Esophagus squamous epithelium (tissue), 5 donors: Measurements from ENCODE around the gene OR14J1. TPM values are rescaled to one million over a fixed set of nuclear protein-coding genes. Genes with fewer than 3 reads are reported as not detected.
"Not testable (repeated sequence)": the region's sequence is repeated elsewhere in the genome, so short reads cannot be mapped to it uniquely, and the experiment has no call there.

ENCODE experiments used
- DNase-seq: peaks from one replicate; lab custom pipeline; 2025; lab: John Stamatoyannopoulos, UW
- H3K27ac ChIP-seq, 4 donors: fragments of 200-600 bp; sonication (generic); one replicate each; pipeline ENCODE4 v1.5.1; 2016 to 2019; ENCODE audit warnings: mild to moderate bottlenecking in 1 of 4
- H3K27me3 ChIP-seq, 4 donors: fragments of 200-600 bp; sonication (generic); 1 replicate in 3 of 4; 2 replicates in 1 of 4; pipeline versions ENCODE4 v1.5.1 to v1.6.0; 2017 to 2021; ENCODE audit warnings: antibody characterized with exemption in 1 of 4
- H3K36me3 ChIP-seq, 3 donors: fragments of 200-600 bp; sonication (generic); one replicate each; pipeline ENCODE4 v1.5.1; 2016 to 2019
- H3K4me1 ChIP-seq, 3 donors: fragments of 200-600 bp; sonication (generic); one replicate each; pipeline ENCODE4 v1.5.1; 2017 to 2019
- H3K4me3 ChIP-seq, 4 donors: fragments of 200-600 bp; sonication (generic); 1 replicate in 3 of 4; 2 replicates in 1 of 4; pipeline ENCODE4 v1.5.1; 2016 to 2019; ENCODE audit warnings: mild to moderate bottlenecking in 2 of 4, moderate library complexity in 1 of 4
- H3K9me3 ChIP-seq, 3 donors: fragments of 200-600 bp; sonication (generic); one replicate each; pipeline ENCODE4 v1.5.1; 2016 to 2019
- POLR2A ChIP-seq, 4 donors: fragments of 450-650 bp; IDR thresholded peaks; one replicate each; pipeline ENCODE4 v1.6.1; 2017; ENCODE audit warnings: antibody characterized with exemption in 4 of 4, mild to moderate bottlenecking in 4 of 4, moderate library complexity in 3 of 4
- WGBS, 2 donors: methylation state at CpG; one replicate each; pipeline ENCODE4 v1.1.5; 2018; 5-methylcytosine and 5-hydroxymethylcytosine counted together
- intact Hi-C: fragments of 100-400 bp; cut with DNase I; formaldehyde crosslinking; loops from one replicate; pipeline ENCODE4 v1.15.0; 2022
- total RNA-seq, 4 donors: library from RNA; depleted of rRNA; stranded (reverse); fragments of >200 nt; gene quantifications; one replicate each; pipeline ENCODE4 v1.1.0, GENCODE V29; 2016
- TF ChIP-seq, protein P1 (sequence below), 6 experiments: fragments of 450-650 bp in 4 of 6; fragments of 200-600 bp in 2 of 6; sonication (generic) in 2 of 6; IDR thresholded peaks; one replicate each; pipeline ENCODE4 v1.5.1; 2016 to 2019; ENCODE audit warnings: antibody characterized with exemption in 6 of 6, mild to moderate bottlenecking in 4 of 6, moderate library complexity in 4 of 6
- donor health status: DM: yes; HTN: yes; CAD: no.

The OR14J1 gene
- total RNA-seq, 4 donors from 2014 or later = not detected

DNA sequence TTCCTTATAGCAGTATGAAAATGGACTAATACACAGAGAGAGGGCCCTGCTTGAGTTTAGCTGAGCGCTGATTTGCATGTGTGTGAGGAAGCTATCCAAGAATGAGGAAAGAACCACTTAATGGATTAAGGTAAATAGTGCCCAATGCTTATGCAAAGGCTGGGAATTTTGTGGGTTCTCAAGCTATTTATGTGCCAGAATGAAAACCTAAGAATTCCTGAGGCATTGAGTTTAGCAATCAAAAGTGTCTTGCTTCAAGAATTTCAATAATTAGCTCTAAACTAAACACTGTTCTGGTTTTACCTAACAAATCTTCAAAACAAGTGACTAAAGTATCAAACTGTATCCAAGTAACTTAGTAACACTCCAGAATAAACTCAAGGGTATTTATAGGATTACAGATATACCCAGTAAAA lies 7.0 kb upstream of the OR14J1 start:
- Histone ChIP-seq H3K4me3 (no peak overlapping the region), H3K27me3 (no peaks in the 10 kb centered on the region), H3K4me1 (no peaks in the 10 kb centered on the region), H3K9me3 (no peaks in the 10 kb centered on the region), H3K36me3 (no peaks in the 10 kb centered on the region), H3K27ac (no peak overlapping the region)
- 80 to 89% methylated on average over 1 of the region's 1 CpG for WGBS, 2 donors
- DNase-seq = no peak
- intact Hi-C loops = no loop called here
- no peak for TF ChIP-seq POLR2A (IDR thresholded peaks at IDR 0.05)
- TF ChIP-seq, protein P1, sequence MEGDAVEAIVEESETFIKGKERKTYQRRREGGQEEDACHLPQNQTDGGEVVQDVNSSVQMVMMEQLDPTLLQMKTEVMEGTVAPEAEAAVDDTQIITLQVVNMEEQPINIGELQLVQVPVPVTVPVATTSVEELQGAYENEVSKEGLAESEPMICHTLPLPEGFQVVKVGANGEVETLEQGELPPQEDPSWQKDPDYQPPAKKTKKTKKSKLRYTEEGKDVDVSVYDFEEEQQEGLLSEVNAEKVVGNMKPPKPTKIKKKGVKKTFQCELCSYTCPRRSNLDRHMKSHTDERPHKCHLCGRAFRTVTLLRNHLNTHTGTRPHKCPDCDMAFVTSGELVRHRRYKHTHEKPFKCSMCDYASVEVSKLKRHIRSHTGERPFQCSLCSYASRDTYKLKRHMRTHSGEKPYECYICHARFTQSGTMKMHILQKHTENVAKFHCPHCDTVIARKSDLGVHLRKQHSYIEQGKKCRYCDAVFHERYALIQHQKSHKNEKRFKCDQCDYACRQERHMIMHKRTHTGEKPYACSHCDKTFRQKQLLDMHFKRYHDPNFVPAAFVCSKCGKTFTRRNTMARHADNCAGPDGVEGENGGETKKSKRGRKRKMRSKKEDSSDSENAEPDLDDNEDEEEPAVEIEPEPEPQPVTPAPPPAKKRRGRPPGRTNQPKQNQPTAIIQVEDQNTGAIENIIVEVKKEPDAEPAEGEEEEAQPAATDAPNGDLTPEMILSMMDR (IDR thresholded peaks at IDR 0.05) = no peak

DNA sequence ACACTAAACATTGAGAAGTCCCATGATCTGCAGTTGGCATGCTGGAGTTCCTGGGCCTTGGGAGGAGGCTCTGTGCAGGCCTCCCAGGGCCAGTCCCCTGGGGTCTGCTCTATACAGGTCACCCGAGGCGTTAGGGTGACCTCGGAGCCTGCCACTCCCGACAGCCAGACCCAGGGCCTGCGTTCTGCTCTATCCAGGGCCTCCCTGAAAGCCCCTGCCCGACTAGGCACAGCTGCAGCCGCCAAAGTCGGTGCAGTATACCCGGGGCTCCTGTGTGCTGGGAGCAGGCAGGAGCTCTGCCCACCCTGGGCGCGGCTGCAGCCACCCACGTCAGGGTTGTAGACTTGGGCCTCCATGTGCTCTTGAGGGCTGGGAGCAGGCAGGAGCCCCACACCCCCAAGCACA lies 6.3 kb upstream of the OR14J1 start:
- H3K27me3 ChIP-seq = no peaks in the 10 kb centered on the region
- H3K4me1 ChIP-seq = no peaks in the 10 kb centered on the region
- no peak for TF ChIP-seq POLR2A (IDR thresholded peaks at IDR 0.05)
- TF ChIP-seq, protein P1 (IDR thresholded peaks at IDR 0.05) = no peak
- no peak overlapping the region for H3K4me3 ChIP-seq
- no peaks in the 10 kb centered on the region for H3K9me3 ChIP-seq
- no peak for DNase-seq
- WGBS, 2 donors = 85% methylated on average over 5 of the region's 12 CpGs; no CpG with 5 or more reads in 1 of the 2 donors
- H3K27ac ChIP-seq = no peak overlapping the region
- no peaks in the 10 kb centered on the region for H3K36me3 ChIP-seq
- intact Hi-C loops = no loop called here

DNA sequence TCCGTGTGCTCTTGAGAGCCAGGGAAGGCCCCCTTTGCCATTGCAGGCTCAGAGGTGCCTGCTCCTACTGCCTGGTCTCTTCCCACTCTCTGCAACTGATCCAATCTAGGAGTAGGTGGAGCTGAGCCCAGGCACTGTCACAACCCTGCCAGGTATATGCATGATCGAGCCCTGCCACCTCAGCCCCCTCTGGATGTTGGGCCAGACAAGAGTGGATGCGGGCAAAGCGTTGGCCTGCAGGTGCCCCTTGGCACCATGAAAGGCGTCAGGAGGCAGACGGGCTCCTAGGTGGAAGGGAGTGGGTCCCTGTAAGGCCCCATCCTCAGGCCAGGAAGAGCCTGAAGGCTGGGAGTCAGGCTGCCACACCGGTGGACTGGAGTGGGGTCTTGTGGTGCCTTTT lies 5.9 kb upstream of the OR14J1 start:
- no peaks in the 10 kb centered on the region for H3K36me3 ChIP-seq
- H3K9me3 ChIP-seq = no peaks in the 10 kb centered on the region
- H3K27ac ChIP-seq = no peak overlapping the region
- DNase-seq = no peak
- H3K4me3 ChIP-seq = no peak overlapping the region
- no peaks in the 10 kb centered on the region for H3K4me1 ChIP-seq
- 65 to 100% methylated on average over 2 of the region's 7 CpGs for WGBS, 2 donors
- no peaks in the 10 kb centered on the region for H3K27me3 ChIP-seq
- TF ChIP-seq, protein P1 (IDR thresholded peaks at IDR 0.05) = no peak
- TF ChIP-seq POLR2A (IDR thresholded peaks at IDR 0.05) = no peak
- intact Hi-C loops = no loop called here

DNA sequence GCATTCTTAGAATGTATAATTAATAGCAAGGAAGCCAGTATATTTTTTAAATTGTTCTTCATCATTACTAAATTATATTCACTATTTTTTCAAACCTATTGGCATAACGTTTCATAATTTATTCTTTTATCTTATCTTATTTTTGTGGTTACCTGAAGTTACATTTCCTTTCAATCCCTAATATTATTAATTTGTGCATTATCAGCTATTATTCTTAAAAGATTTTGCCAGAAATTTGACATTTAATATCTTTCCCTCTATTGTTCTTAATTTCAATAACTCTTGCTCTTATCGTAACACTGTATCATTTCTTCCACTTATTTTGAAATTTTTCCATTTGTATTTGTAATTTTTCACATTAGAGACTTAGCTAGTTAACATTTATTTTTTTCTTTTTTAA lies 18.4 kb downstream of the OR14J1 start:
- Histone ChIP-seq H3K4me3 (no peak overlapping the region), H3K36me3 (no peaks in the 10 kb centered on the region), H3K27ac (no peak overlapping the region), H3K27me3 (no peaks in the 10 kb centered on the region), H3K9me3 (no peaks in the 10 kb centered on the region), H3K4me1 (no peaks in the 10 kb centered on the region)
- intact Hi-C loops = no loop called here
- 68 to 75% methylated on average over 2 of the region's 2 CpGs for WGBS, 2 donors
- no peak for DNase-seq
- TF ChIP-seq, protein P1 (IDR thresholded peaks at IDR 0.05) = no peak
- TF ChIP-seq POLR2A (IDR thresholded peaks at IDR 0.05) = no peak

DNA sequence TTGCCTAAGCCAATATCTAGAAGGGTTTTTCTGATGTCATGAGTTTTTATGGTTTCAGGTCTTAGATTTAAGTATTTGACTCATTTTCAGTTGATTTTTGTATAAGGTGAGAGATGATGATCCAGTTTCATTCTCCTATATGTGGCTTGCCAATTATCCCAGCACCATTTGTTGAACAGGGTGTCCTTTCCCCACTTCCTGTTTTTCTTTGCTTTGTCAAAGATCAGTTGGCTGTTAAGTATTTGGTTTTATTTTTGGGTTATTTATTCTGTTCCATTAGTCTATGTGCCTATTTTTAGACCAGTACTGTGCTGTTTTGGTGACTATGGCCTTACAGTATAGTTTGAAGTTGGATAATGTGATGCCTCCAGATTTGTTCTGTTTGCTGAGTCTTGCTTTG lies 21.8 kb downstream of the OR14J1 start:
- H3K4me3 ChIP-seq, H3K36me3 ChIP-seq, H3K4me1 ChIP-seq, H3K27ac ChIP-seq, intact Hi-C loops, DNase-seq, H3K9me3 ChIP-seq, H3K27me3 ChIP-seq: not testable (repeated sequence)

DNA sequence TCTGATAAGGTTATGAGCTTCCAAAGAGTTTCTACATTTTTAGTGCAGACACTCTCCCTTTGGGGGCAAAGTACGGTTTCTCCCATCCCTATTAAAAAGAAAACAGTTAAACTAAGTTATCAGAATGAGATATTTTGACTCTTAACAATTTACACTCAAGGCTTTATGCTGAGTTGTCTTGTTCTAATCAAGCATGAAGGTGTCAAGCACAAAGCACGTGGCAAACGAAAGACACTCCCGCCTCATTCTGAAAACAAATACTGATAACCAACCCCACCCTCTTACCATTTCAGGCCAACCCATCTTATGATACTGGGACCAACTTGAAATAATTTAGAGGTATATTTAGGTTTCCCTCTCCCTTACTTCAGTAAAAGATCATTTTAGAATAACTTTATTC lies 24.3 kb downstream of the OR14J1 start:
- DNase-seq = no peak
- TF ChIP-seq, protein P1 (IDR thresholded peaks at IDR 0.05) = no peak
- TF ChIP-seq POLR2A (IDR thresholded peaks at IDR 0.05) = no peak
- H3K9me3 ChIP-seq = no peaks in the 10 kb centered on the region
- intact Hi-C loops = no loop called here
- H3K36me3 ChIP-seq = no peaks in the 10 kb centered on the region
- WGBS, 2 donors = 41 to 44% methylated on average over 4 of the region's 4 CpGs
- no peaks in the 10 kb centered on the region for H3K27me3 ChIP-seq
- no peak overlapping the region for H3K4me3 ChIP-seq
- H3K4me1 ChIP-seq = no peaks in the 10 kb centered on the region
- no peak overlapping the region for H3K27ac ChIP-seq
